SK-N-DZ (cell line): Measurements from ENCODE around the gene DCTN1. TPM values are rescaled to one million over a fixed set of nuclear protein-coding genes. Genes with fewer than 3 reads are reported as not detected.
A peak's percentile ranks its signal among the peaks of the same experiment; 100 is the strongest.
"Not testable (repeated sequence)": the region's sequence is repeated elsewhere in the genome, so short reads cannot be mapped to it uniquely, and the experiment has no call there.

Experiments used
- DNase-seq: peaks from one replicate; pipeline ENCODE4 v3.0.0-alpha.2; 2015; ENCODE audit warnings: low spot score
- polyA plus RNA-seq, 2 experiments: library from polyadenylated mRNA; depleted of rRNA; stranded (reverse); fragments of >200 nt; gene quantifications; 2 replicates each; pipeline ENCODE4 v1.2.3, GENCODE V29; 2014

The DCTN1 gene
- 89.8 and 95.2 TPM in 2 replicates for polyA plus RNA-seq (2014; cell fraction: cytosol; rRNA removed)
- 106 and 183 TPM in 2 replicates for polyA plus RNA-seq (2014; cell fraction: nucleus; rRNA removed)

- DNase-seq: peak; percentile 57
Measured at GRCh38 chr2:74379851-74380789, at the start of gene DCTN1. Gene DCTN1 (minus strand): TSS chr2:74380311. CDS start chr2:74380037, 274 bp downstream.

- DNase-seq: no peak
Measured at GRCh38 chr2:74428675-74429074, 48.6 kb upstream of the DCTN1 start.

GRCh38 chr2:74427551-74427950 is 47.4 kb upstream of the DCTN1 start:
- no peak for DNase-seq

- no peak for DNase-seq
Measured at GRCh38 chr2:74426181-74426758, 46.2 kb upstream of the DCTN1 start.

- no peak for DNase-seq
Measured at GRCh38 chr2:74425523-74425922, 45.4 kb upstream of the DCTN1 start.

GRCh38 chr2:74424995-74425406 is 44.9 kb upstream of the DCTN1 start:
- no peak for DNase-seq

- no peak for DNase-seq
Measured at GRCh38 chr2:74424139-74424992, 44.3 kb upstream of the DCTN1 start.

GRCh38 chr2:74423231-74424095 is 43.4 kb upstream of the DCTN1 start:
- no peak for DNase-seq

- peak; percentile 93 for DNase-seq
Measured at GRCh38 chr2:74421221-74421870, 41.2 kb upstream of the DCTN1 start, which contains the start of the genes C2orf81 and WDR54. Gene C2orf81 (minus strand): TSS chr2:74421619. CDS start chr2:74421560, 59 bp downstream. Gene WDR54 (plus strand): TSS chr2:74421730. CDS start chr2:74422154, 424 bp downstream.

- not testable (repeated sequence) for DNase-seq
Measured at GRCh38 chr2:74420443-74421103, 40.5 kb upstream of the DCTN1 start.

- DNase-seq: no peak
Measured at GRCh38 chr2:74420006-74420405, 39.9 kb upstream of the DCTN1 start.

- no peak for DNase-seq
Measured at GRCh38 chr2:74419345-74419744, 39.2 kb upstream of the DCTN1 start.

GRCh38 chr2:74418312-74418711 is 38.2 kb upstream of the DCTN1 start:
- no peak for DNase-seq

GRCh38 chr2:74417763-74418162 is 37.7 kb upstream of the DCTN1 start:
- DNase-seq: no peak

- DNase-seq: no peak
Measured at GRCh38 chr2:74417197-74417596, 37.1 kb upstream of the DCTN1 start.

- DNase-seq: no peak
Measured at GRCh38 chr2:74416778-74417177, 36.7 kb upstream of the DCTN1 start.

- DNase-seq: no peak
Measured at GRCh38 chr2:74415762-74416395, 35.8 kb upstream of the DCTN1 start.

- DNase-seq: no peak
Measured at GRCh38 chr2:74414881-74415761, 35.0 kb upstream of the DCTN1 start.
